HepG2 (cell line): ENCODE results near the gene ZBTB48. TPM values are rescaled to one million over a fixed set of nuclear protein-coding genes. Genes with fewer than 3 reads are reported as not detected.

Experiments used
- EP300 ChIP-seq, 3 experiments: sonication (generic) in 1 of 3; formaldehyde crosslinking in 1 of 3; IDR thresholded peaks; 2 replicates each; pipeline versions ENCODE4 v1.5.1 to v1.6.1; 2011 to 2020; ENCODE audit warnings: low read depth in 2 of 3, low read length in 2 of 3, borderline replicate concordance in 1 of 3, improper control_type of control experiment in 1 of 3, mild to moderate bottlenecking in 1 of 3, missing genetic modification reagents in 1 of 3, moderate library complexity in 1 of 3
- ETV6 ChIP-seq: sonication (generic); formaldehyde crosslinking; conservative IDR thresholded peaks from 2 replicates; pipeline ENCODE4 v1.4.0; 2020; ENCODE audit warnings: missing genetic modification reagents
- FIP1L1 ChIP-seq: fragments of 200-400 bp; formaldehyde crosslinking; IDR thresholded peaks from 2 replicates; pipeline ENCODE4 v1.6.1; 2018; ENCODE audit warnings: low read depth, mild to moderate bottlenecking, low read length, moderate library complexity, borderline replicate concordance; ENCODE audit not compliant: insufficient read depth
- FOXP4 ChIP-seq: sonication (generic); formaldehyde crosslinking; IDR thresholded peaks from 2 replicates; pipeline ENCODE4 v1.4.0; 2020; ENCODE audit warnings: missing genetic modification reagents
- KLF11 ChIP-seq: IDR thresholded peaks from 2 replicates; pipeline ENCODE4 v1.6.1; 2016; ENCODE audit warnings: missing compliant biosample characterization
- MAFG ChIP-seq: sonication (generic); formaldehyde crosslinking; IDR thresholded peaks from 2 replicates; pipeline ENCODE4 v1.5.1; 2020; ENCODE audit warnings: mild to moderate bottlenecking, missing genetic modification reagents
- MLXIP ChIP-seq: sonication (generic); formaldehyde crosslinking; IDR thresholded peaks from 2 replicates; pipeline ENCODE4 v1.9.0; 2021; ENCODE audit warnings: missing genetic modification reagents, borderline replicate concordance
- MXD4 ChIP-seq: IDR thresholded peaks from 2 replicates; pipeline ENCODE4 v1.6.1; 2016; ENCODE audit warnings: mild to moderate bottlenecking, missing biosample characterization, missing genetic modification reagents
- NR0B2 ChIP-seq: sonication (generic); formaldehyde crosslinking; IDR thresholded peaks from 2 replicates; pipeline ENCODE4 v1.4.0; 2020; ENCODE audit warnings: mild to moderate bottlenecking, missing genetic modification reagents
- SMYD3 ChIP-seq: sonication (generic); formaldehyde crosslinking; IDR thresholded peaks from 2 replicates; pipeline ENCODE4 v1.8.1; 2023; ENCODE audit warnings: mild to moderate bottlenecking, missing genetic modification reagents
- ZBTB20 ChIP-seq: sonication (generic); formaldehyde crosslinking; IDR thresholded peaks from 2 replicates; pipeline ENCODE4 v1.8.1; 2023; ENCODE audit warnings: missing genetic modification reagents, low read depth, mild to moderate bottlenecking, borderline replicate concordance
- ZHX1 ChIP-seq: sonication (generic); formaldehyde crosslinking; IDR thresholded peaks from 2 replicates; pipeline ENCODE4 v1.8.1; 2022; ENCODE audit warnings: low read depth, mild to moderate bottlenecking, missing genetic modification reagents
- ZMYM3 ChIP-seq: sonication (generic); formaldehyde crosslinking; IDR thresholded peaks from 2 replicates; pipeline ENCODE4 v1.5.1; 2020; ENCODE audit warnings: mild to moderate bottlenecking, missing genetic modification reagents
- ZNF235 ChIP-seq: sonication (generic); formaldehyde crosslinking; IDR thresholded peaks from 2 replicates; pipeline ENCODE4 v1.8.1; 2023; ENCODE audit warnings: mild to moderate bottlenecking, missing genetic modification reagents, borderline replicate concordance
- ZNF543 ChIP-seq: sonication (generic); formaldehyde crosslinking; IDR thresholded peaks from 2 replicates; pipeline ENCODE4 v1.4.0; 2020; ENCODE audit warnings: mild to moderate bottlenecking, missing genetic modification reagents
- ZNF564 ChIP-seq: sonication (generic); formaldehyde crosslinking; IDR thresholded peaks from 2 replicates; pipeline ENCODE4 v1.8.1; 2023; ENCODE audit warnings: mild to moderate bottlenecking, missing genetic modification reagents
- ZNF580 ChIP-seq: IDR thresholded peaks from 2 replicates; pipeline ENCODE4 v1.6.1; 2016; ENCODE audit warnings: low read depth, borderline replicate concordance
- ZNF614 ChIP-seq: IDR thresholded peaks from 2 replicates; pipeline ENCODE4 v1.6.1; 2018; ENCODE audit warnings: missing biosample characterization, missing genetic modification reagents, inconsistent platforms, borderline replicate concordance
- ZSCAN25 ChIP-seq: sonication (generic); formaldehyde crosslinking; IDR thresholded peaks from 2 replicates; pipeline ENCODE4 v1.8.0; 2022; ENCODE audit warnings: mild to moderate bottlenecking, missing genetic modification reagents
- polyA plus RNA-seq, 8 experiments: library from polyadenylated mRNA; depleted of rRNA in 3 of 8; stranded (reverse) in 7 of 8; unstranded in 1 of 8; fragments of >200 nt; fragmentation: Illumina TruSeq in 4 of 8; extraction: Trizol in 4 of 8; gene quantifications; 2 replicates each; pipeline versions ENCODE4 v1.2.1 to v1.2.3, GENCODE V29; 2011 to 2016; ENCODE audit warnings: low read depth in 4 of 8, missing spikeins in 1 of 8, mixed read lengths in 1 of 8; ENCODE audit not compliant: insufficient read depth in 1 of 8
- total RNA-seq, 5 experiments: library from RNA; depleted of rRNA; stranded (reverse); fragments of >200 nt; fragmentation: Illumina TruSeq; extraction: Trizol; gene quantifications; 2 replicates each; pipeline ENCODE4 v1.2.3, GENCODE V29; 2016; ENCODE audit warnings: low read depth in 1 of 5

The ZBTB48 gene
- total and polyA plus RNA-seq, 2 of the 13 experiments (the other 11 are each of a cell fraction or from before 2014, with no cell fraction given): 13.0 to 17.1 TPM

GRCh38 chr1:6601049-6601922 lies 21.5 kb downstream of the ZBTB48 start (continued):
- TF ChIP-seq FOXP4 (CRISPR knock-in tag): 0 out of 2 replicates have a peak, but pooled peaks have one; percentile 36
- no peak for TF ChIP-seq ZNF235 (CRISPR knock-in tag)
- no peak for TF ChIP-seq MXD4 (CRISPR knock-in tag)
- no peak for TF ChIP-seq ZNF614 (CRISPR knock-in tag)
- no peak for TF ChIP-seq NR0B2 (CRISPR knock-in tag)
- 0 out of 2 replicates have a peak, but pooled peaks have one; percentile 51 for TF ChIP-seq ZSCAN25 (CRISPR knock-in tag)
- TF ChIP-seq SMYD3: no peak
- no peak for TF ChIP-seq KLF11 (CRISPR knock-in tag)
- TF ChIP-seq EP300 (IDR thresholded peaks at IDR 0.05; ENCODE audit: low read depth in 2 of 2, low read length in 2 of 2): peak in 1 of 2 experiments; percentile 28; a peak in 1 of 4 replicates
- TF ChIP-seq EP300 (CRISPR knock-in tag; IDR thresholded peaks at IDR 0.05; ENCODE audit: borderline replicate concordance): no peak
- no peak for TF ChIP-seq MAFG (CRISPR knock-in tag)
- no peak for TF ChIP-seq ZNF564 (CRISPR knock-in tag)
- peak; percentile 56; the same call in 1 of the 2 replicates for TF ChIP-seq ZNF543 (CRISPR knock-in tag)
- no peak for TF ChIP-seq ZNF580 (CRISPR knock-in tag)
- no peak for TF ChIP-seq MLXIP (CRISPR knock-in tag)
- TF ChIP-seq ZMYM3 (CRISPR knock-in tag): peak; percentile 1; the same call in 1 of the 2 replicates
- no peak for TF ChIP-seq ZBTB20 (CRISPR knock-in tag)
- no peak for TF ChIP-seq ZHX1
- TF ChIP-seq FIP1L1: no peak
- no peak for TF ChIP-seq ETV6 (CRISPR knock-in tag)
